Neural crest cell (in vitro differentiated cells): ENCODE results near the gene HERC2. TPM values are rescaled to one million over a fixed set of nuclear protein-coding genes. Genes with fewer than 3 reads are reported as not detected.
"Not testable (repeated sequence)": the region's sequence is repeated elsewhere in the genome, so short reads cannot be mapped to it uniquely, and the experiment has no call there.

Source experiments
- DNase-seq: peaks from one replicate; pipeline ENCODE4 v3.0.0; 2021; ENCODE audit warnings: low read depth, mixed read lengths, low spot score
- H3K27ac Mint-ChIP-seq: one replicate; pipeline ENCODE4 v1.8.0; 2021; ENCODE audit warnings: mild to moderate bottlenecking, mixed read lengths; ENCODE audit not compliant: unreplicated experiment
- H3K27me3 Mint-ChIP-seq: 2 replicates; pipeline ENCODE4 v1.8.0; 2021; ENCODE audit warnings: low read depth, mild to moderate bottlenecking, mixed read lengths
- H3K36me3 Mint-ChIP-seq: 2 replicates; pipeline ENCODE4 v1.8.0; 2021; ENCODE audit warnings: low read depth, mild to moderate bottlenecking, mixed read lengths
- H3K4me1 Mint-ChIP-seq: 2 replicates; pipeline ENCODE4 v1.8.0; 2021; ENCODE audit warnings: mixed read lengths
- H3K4me3 Mint-ChIP-seq: one replicate; pipeline ENCODE4 v1.8.0; 2021; ENCODE audit warnings: mild to moderate bottlenecking, mixed read lengths
- H3K9me3 Mint-ChIP-seq: 2 replicates; pipeline ENCODE4 v1.8.0; 2021; ENCODE audit warnings: mixed read lengths
- long read RNA-seq: library from polyadenylated mRNA; unstranded; transcript quantifications from one replicate; pipeline ENCODE4 v2.0.0, GENCODE V29; 2020
- total RNA-seq: library from RNA; stranded (reverse); gene quantifications from 2 replicates; pipeline ENCODE4 v1.2.1, GENCODE V29; 2021

Gene HERC2
- total RNA-seq: 83.6 and 87.7 TPM in 2 replicates
- long read RNA-seq, partial matches to known transcripts: 26 of 33 reads
- long read RNA-seq, other reads (novel, unspliced or antisense): 6 of 33 reads

GRCh38 chr15:28322129-28322588, at the start of gene HERC2:
Gene HERC2 (minus strand): TSS chr15:28322179. CDS start chr15:28321433, 746 bp downstream.
- not testable (repeated sequence) for H3K4me1 Mint-ChIP-seq, H3K36me3 Mint-ChIP-seq, DNase-seq, H3K9me3 Mint-ChIP-seq, H3K27me3 Mint-ChIP-seq
- H3K4me3 Mint-ChIP-seq: peak within 1 kb of the TSS; percentile 99
- H3K27ac Mint-ChIP-seq: peak within 1 kb of the TSS; percentile 99

- not testable (repeated sequence) for DNase-seq, H3K27me3 Mint-ChIP-seq, H3K4me3 Mint-ChIP-seq, H3K36me3 Mint-ChIP-seq, H3K4me1 Mint-ChIP-seq, H3K9me3 Mint-ChIP-seq, H3K27ac Mint-ChIP-seq
Observed at GRCh38 chr15:28365502-28365901, 43.5 kb upstream of the HERC2 start.

GRCh38 chr15:28357984-28358383, 36.0 kb upstream of the HERC2 start, which contains the start of gene GOLGA6L24:
Gene GOLGA6L24 (minus strand): TSS chr15:28358084. CDS start chr15:28358023, 61 bp downstream.
- H3K27me3 Mint-ChIP-seq, H3K36me3 Mint-ChIP-seq, H3K4me3 Mint-ChIP-seq, H3K27ac Mint-ChIP-seq, H3K9me3 Mint-ChIP-seq, H3K4me1 Mint-ChIP-seq, DNase-seq: not testable (repeated sequence)

GRCh38 chr15:28321358-28322078, 461 bp downstream of the HERC2 start:
- H3K4me1 Mint-ChIP-seq, DNase-seq, H3K27me3 Mint-ChIP-seq, H3K9me3 Mint-ChIP-seq, H3K36me3 Mint-ChIP-seq: not testable (repeated sequence)
- Mint-ChIP-seq H3K27ac (peak overlapping the region; percentile 99), H3K4me3 (peak overlapping the region; percentile 99)

GRCh38 chr15:28319725-28320124, 2.3 kb downstream of the HERC2 start:
- Mint-ChIP-seq H3K36me3 (peaks cover 18% of the 10 kb centered on the region), H3K4me3 (peak overlapping the region; percentile 38)
- H3K27ac Mint-ChIP-seq, H3K27me3 Mint-ChIP-seq, H3K9me3 Mint-ChIP-seq, DNase-seq, H3K4me1 Mint-ChIP-seq: not testable (repeated sequence)

GRCh38 chr15:28318828-28319227, 3.2 kb downstream of the HERC2 start:
- H3K36me3 Mint-ChIP-seq: peaks cover 24% of the 10 kb centered on the region
- not testable (repeated sequence) for H3K4me3 Mint-ChIP-seq, H3K27me3 Mint-ChIP-seq, DNase-seq, H3K27ac Mint-ChIP-seq, H3K4me1 Mint-ChIP-seq, H3K9me3 Mint-ChIP-seq

GRCh38 chr15:28318122-28318521, 3.9 kb downstream of the HERC2 start:
- not testable (repeated sequence) for H3K4me3 Mint-ChIP-seq, DNase-seq, H3K9me3 Mint-ChIP-seq, H3K4me1 Mint-ChIP-seq, H3K27me3 Mint-ChIP-seq, H3K27ac Mint-ChIP-seq
- peaks cover 29% of the 10 kb centered on the region for H3K36me3 Mint-ChIP-seq

GRCh38 chr15:28316958-28317357, 5.0 kb downstream of the HERC2 start:
- peaks cover 29% of the 10 kb centered on the region for H3K36me3 Mint-ChIP-seq
- H3K27ac Mint-ChIP-seq, DNase-seq, H3K4me3 Mint-ChIP-seq, H3K9me3 Mint-ChIP-seq, H3K4me1 Mint-ChIP-seq, H3K27me3 Mint-ChIP-seq: not testable (repeated sequence)

GRCh38 chr15:28310454-28310853, 11.5 kb downstream of the HERC2 start:
- not testable (repeated sequence) for H3K27me3 Mint-ChIP-seq, H3K4me3 Mint-ChIP-seq, H3K27ac Mint-ChIP-seq, H3K4me1 Mint-ChIP-seq, DNase-seq
- Mint-ChIP-seq H3K36me3 (peaks cover 61% of the 10 kb centered on the region), H3K9me3 (peaks cover 14% of the 10 kb centered on the region)

- not testable (repeated sequence) for H3K27me3 Mint-ChIP-seq, H3K4me3 Mint-ChIP-seq, DNase-seq, H3K4me1 Mint-ChIP-seq, H3K27ac Mint-ChIP-seq
- Mint-ChIP-seq H3K9me3 (peaks cover 12% of the 10 kb centered on the region), H3K36me3 (peaks cover 47% of the 10 kb centered on the region)
Observed at GRCh38 chr15:28308718-28309117, 13.3 kb downstream of the HERC2 start.

GRCh38 chr15:28305700-28306099, 16.3 kb downstream of the HERC2 start:
- not testable (repeated sequence) for H3K27me3 Mint-ChIP-seq, H3K27ac Mint-ChIP-seq, H3K4me3 Mint-ChIP-seq, DNase-seq, H3K4me1 Mint-ChIP-seq
- H3K36me3 Mint-ChIP-seq: peaks cover 46% of the 10 kb centered on the region
- peaks cover 15% of the 10 kb centered on the region for H3K9me3 Mint-ChIP-seq

- not testable (repeated sequence) for H3K27me3 Mint-ChIP-seq, H3K4me3 Mint-ChIP-seq, H3K27ac Mint-ChIP-seq, H3K9me3 Mint-ChIP-seq, DNase-seq
- Mint-ChIP-seq H3K4me1 (peaks cover 13% of the 10 kb centered on the region), H3K36me3 (peaks cover 13% of the 10 kb centered on the region)
Observed at GRCh38 chr15:28297434-28297833, 24.5 kb downstream of the HERC2 start.

- H3K36me3 Mint-ChIP-seq: peaks cover 17% of the 10 kb centered on the region
- not testable (repeated sequence) for H3K9me3 Mint-ChIP-seq, H3K27me3 Mint-ChIP-seq, H3K4me3 Mint-ChIP-seq, DNase-seq, H3K27ac Mint-ChIP-seq
- H3K4me1 Mint-ChIP-seq: peaks cover 13% of the 10 kb centered on the region
Observed at GRCh38 chr15:28296814-28297213, 25.2 kb downstream of the HERC2 start.
